Activated T-cell treated with anti-CD3 and anti-CD28 coated beads, Interleukin-2, amount 50 U/mL, for 4 hours (primary cell): ENCODE results near the gene ADGRF4. TPM values are rescaled to one million over a fixed set of nuclear protein-coding genes. Genes with fewer than 3 reads are reported as not detected.

Source experiments
- ATAC-seq, 2 donors: fragments of 200-7000 bp; cut with Tn5 transposase; one replicate each; pipeline ENCODE4 v1.10.0; 2021
- DNase-seq: peaks from one replicate; pipeline ENCODE4 v3.0.0-alpha.2; 2020
- H3K27me3 Mint-ChIP-seq: one replicate; pipeline ENCODE4 v1.8.0; 2021; ENCODE audit warnings: low read depth, mixed read lengths
- H3K36me3 Mint-ChIP-seq: one replicate; pipeline ENCODE4 v1.8.0; 2022; ENCODE audit warnings: mixed read lengths; ENCODE audit not compliant: insufficient read depth
- H3K4me1 Mint-ChIP-seq: one replicate; pipeline ENCODE4 v1.8.0; 2021; ENCODE audit warnings: low read depth, mixed read lengths
- H3K4me3 Mint-ChIP-seq: one replicate; pipeline ENCODE4 v1.8.0; 2021; ENCODE audit warnings: mild to moderate bottlenecking, moderate library complexity, mixed read lengths
- H3K9me3 Mint-ChIP-seq: one replicate; pipeline ENCODE4 v1.8.0; 2021; ENCODE audit warnings: mixed read lengths
- total RNA-seq, 3 donors: library from RNA; stranded (reverse); gene quantifications; one replicate each; pipeline ENCODE4 v1.2.1, GENCODE V29; 2021

The ADGRF4 gene, protein sequence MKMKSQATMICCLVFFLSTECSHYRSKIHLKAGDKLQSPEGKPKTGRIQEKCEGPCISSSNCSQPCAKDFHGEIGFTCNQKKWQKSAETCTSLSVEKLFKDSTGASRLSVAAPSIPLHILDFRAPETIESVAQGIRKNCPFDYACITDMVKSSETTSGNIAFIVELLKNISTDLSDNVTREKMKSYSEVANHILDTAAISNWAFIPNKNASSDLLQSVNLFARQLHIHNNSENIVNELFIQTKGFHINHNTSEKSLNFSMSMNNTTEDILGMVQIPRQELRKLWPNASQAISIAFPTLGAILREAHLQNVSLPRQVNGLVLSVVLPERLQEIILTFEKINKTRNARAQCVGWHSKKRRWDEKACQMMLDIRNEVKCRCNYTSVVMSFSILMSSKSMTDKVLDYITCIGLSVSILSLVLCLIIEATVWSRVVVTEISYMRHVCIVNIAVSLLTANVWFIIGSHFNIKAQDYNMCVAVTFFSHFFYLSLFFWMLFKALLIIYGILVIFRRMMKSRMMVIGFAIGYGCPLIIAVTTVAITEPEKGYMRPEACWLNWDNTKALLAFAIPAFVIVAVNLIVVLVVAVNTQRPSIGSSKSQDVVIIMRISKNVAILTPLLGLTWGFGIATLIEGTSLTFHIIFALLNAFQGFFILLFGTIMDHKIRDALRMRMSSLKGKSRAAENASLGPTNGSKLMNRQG
- not detected for total RNA-seq

DNA sequence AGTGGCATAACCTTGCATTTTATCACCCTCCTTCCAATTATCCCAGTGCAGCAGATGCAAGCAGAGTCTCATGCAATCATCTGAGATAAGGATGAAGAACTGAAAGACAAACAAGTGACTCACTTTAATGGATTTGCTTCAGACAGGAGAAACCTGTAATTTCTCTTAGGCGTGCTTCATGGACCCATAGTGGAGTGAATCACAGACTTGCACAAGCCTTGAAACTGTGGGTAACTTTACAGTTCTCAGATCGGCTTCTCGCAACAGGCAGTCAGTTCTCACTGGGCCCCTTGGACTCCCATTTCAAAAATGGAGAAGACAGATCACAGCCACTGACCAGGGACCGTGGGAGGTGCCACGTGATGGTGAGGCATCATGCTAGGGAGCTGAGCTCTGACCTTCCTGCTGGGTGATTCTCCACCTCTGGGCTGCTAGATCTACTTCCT, at the start of gene ADGRF4:
Gene ADGRF4 (plus strand): TSS at position 239 of the 446 bp plus-strand sequence. CDS start 8,666 bp downstream, outside the sequence.
- no peaks in the 10 kb centered on the region for H3K9me3 Mint-ChIP-seq

DNA sequence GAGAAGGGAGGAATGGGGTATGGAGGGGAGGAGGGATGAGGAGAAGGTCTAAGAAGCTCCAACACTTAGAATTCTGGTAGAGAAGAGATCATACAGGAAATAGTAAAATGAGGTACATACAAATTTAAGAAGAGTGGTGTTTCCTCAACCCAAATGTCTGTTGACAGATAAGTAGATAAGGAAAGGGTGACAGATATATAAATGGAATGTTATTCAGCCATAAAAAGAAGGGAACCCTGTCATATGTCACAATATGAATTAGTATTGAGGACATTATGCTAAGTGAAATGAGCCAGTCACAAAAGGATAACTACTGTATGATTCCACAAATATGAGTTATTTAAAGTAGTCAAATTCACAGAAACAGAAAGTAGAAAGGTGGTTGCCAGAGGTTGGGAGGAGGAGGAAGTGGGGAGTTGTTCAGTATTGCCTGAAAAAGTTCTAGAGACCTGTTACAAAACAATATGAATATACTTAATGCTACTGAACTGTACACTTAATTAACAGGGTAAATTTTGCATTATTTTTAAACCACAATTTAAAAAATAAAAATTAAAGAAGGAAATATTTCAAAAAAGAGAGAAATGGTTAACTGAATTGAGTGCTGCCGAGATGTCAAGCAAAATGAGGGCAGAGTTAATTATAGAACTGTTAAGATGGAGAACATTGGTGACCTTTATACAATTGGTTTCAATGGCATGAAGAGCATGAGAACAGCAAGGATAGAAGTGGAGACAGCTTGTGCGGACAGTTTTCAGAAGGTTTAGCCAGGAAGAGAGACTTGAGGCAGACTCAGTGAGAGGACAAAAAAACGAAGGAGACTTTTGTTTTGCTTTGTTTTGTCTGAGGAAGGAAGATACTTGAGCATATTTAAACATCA, 47.6 kb upstream of the ADGRF4 start:
- ATAC-seq (no peak), DNase-seq (no peak)
- Mint-ChIP-seq H3K4me1 (no peaks in the 10 kb centered on the region), H3K27me3 (no peaks in the 10 kb centered on the region), H3K36me3 (no peaks in the 10 kb centered on the region), H3K9me3 (no peaks in the 10 kb centered on the region), H3K4me3 (no peak overlapping the region)

More for the DNA sequence above, at the start of gene ADGRF4:
- no peak for ATAC-seq
- Mint-ChIP-seq H3K36me3 (no peaks in the 10 kb centered on the region), H3K4me3 (no peak within 1 kb of the TSS), H3K27me3 (no peaks in the 10 kb centered on the region), H3K4me1 (no peaks in the 10 kb centered on the region)
- no peak for DNase-seq

DNA sequence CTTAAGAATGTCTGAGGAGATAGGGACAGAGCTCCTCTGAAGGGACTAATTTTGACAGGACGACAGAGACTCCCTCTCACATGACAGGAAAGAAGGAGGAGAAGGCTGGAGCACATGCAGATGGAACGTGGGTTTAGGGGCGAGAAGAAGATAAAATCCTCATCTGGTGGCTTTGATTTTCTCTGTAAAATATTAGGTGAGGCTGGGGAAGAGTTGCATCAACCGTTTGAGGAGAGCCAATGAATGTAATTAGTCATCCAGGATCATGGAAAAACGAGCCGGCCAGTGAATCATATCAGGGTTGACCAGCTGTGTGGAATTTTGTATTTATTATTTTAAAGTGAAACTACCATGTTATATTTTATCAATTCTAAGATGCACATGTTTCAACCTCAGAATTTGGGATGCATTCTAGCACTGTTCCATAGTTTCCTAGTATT, 46.9 kb upstream of the ADGRF4 start:
- Mint-ChIP-seq H3K9me3 (no peaks in the 10 kb centered on the region), H3K4me1 (no peaks in the 10 kb centered on the region), H3K27me3 (no peaks in the 10 kb centered on the region), H3K36me3 (no peaks in the 10 kb centered on the region), H3K4me3 (no peak overlapping the region)
- ATAC-seq = no peak
- DNase-seq = no peak

DNA sequence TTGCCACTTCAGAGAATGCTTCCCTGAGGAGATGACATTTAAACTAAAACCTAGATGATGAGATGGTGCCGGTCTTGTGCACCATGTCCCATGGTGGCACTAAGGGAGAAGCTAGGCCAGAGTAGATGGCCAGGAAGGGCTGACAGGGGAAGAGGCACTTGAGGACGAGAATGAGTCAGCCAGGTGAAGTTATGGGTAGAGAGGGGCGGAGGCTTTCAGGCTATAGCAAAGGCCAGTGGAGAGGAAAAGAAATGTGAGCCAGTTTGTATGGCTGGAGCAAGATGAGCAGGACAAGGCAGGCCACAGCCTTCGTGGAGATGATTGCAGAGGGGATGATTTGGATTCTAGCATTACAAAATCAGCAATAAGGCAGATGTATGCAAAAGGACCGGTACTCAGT, 44.7 kb upstream of the ADGRF4 start:
- Mint-ChIP-seq H3K4me1 (no peaks in the 10 kb centered on the region), H3K9me3 (no peaks in the 10 kb centered on the region), H3K27me3 (no peaks in the 10 kb centered on the region), H3K4me3 (no peak overlapping the region), H3K36me3 (no peaks in the 10 kb centered on the region)
- ATAC-seq = no peak
- no peak for DNase-seq

DNA sequence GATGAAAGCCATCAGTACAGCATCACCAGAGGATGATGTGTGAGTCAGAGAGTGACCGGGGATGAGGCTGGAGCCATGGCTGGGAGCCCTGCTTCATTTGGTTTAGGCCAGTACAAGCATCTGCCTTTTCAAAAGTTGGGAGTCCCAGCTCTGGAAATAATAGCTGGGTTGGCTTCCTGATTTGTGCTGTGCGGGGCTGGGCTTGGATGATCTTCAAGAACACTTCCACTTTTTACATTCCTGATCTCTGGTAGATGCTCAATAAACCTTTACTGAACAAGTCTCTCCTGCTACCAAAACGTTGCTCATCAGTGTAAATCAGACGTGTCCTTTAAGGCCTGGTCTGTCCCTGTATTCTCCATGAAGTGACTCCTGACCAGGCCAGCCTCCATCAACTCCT, 44.1 kb upstream of the ADGRF4 start:
- Mint-ChIP-seq H3K4me1 (no peaks in the 10 kb centered on the region), H3K36me3 (no peaks in the 10 kb centered on the region), H3K27me3 (no peaks in the 10 kb centered on the region), H3K4me3 (no peak overlapping the region), H3K9me3 (no peaks in the 10 kb centered on the region)
- no peak for ATAC-seq
- DNase-seq = no peak

DNA sequence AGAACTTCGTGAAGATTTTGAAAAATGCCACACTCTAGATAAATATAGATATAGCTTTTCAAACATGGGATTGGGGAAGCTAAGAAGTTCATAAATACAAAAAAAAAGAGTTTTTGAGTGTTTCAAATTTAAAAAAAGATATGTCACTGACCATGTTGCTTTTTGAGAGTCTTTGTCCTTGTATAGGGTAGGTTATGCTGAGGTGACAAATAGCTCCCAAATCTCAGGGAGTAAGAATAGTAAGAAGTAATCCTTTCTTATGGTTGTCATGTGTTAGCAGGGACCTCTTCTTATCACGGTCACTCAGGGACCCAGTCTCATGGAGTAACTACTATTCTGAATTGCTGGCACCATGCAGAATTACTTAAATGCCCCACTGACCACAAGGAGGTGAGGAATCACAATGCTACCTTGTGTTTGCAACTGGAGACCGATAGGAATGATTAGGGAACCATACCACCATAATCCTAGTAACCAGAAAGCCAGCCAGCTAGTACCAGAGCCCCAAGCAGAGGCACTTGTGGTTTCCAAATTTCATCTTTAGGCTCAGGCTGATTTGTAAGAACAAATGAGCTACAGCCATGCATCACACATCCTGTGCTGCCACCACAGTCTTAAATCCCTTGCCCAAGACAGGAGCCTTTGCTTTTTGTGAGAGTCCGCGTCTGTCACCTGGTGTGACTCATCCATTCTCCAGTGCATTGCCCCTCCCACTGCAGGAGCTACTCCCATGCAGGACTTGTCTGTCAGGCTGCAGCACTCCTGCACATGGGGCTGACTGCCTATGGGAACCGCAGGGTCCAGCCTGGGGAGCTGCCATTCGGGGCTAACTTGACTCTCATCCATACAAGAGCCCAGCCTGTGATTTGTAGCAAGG, 42.4 kb upstream of the ADGRF4 start:
- no peaks in the 10 kb centered on the region for H3K9me3 Mint-ChIP-seq
- DNase-seq (peak; percentile 12), ATAC-seq (peak; percentile 85 to 93)
- H3K4me1 Mint-ChIP-seq = no peaks in the 10 kb centered on the region
- H3K36me3 Mint-ChIP-seq = no peaks in the 10 kb centered on the region
- no peaks in the 10 kb centered on the region for H3K27me3 Mint-ChIP-seq
- H3K4me3 Mint-ChIP-seq = no peak overlapping the region

DNA sequence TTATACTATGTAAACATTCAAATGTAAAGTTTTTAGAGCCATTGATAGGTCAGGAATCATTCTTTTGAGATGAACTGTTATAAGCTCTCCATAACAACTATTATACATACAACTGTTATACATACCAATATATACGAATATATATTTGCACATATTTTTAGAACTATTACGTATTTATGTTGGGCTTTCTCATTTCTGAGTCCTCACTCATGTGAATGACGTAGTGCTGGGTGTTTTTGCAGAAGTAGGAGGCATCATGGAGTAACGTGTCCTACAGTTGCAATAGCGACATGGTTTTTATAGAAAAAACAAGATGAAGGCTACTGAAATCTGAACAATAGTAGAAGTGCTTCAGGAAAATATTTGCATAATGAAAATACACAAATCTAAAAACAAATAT, 36.4 kb upstream of the ADGRF4 start:
- ATAC-seq (no peak), DNase-seq (no peak)

DNA sequence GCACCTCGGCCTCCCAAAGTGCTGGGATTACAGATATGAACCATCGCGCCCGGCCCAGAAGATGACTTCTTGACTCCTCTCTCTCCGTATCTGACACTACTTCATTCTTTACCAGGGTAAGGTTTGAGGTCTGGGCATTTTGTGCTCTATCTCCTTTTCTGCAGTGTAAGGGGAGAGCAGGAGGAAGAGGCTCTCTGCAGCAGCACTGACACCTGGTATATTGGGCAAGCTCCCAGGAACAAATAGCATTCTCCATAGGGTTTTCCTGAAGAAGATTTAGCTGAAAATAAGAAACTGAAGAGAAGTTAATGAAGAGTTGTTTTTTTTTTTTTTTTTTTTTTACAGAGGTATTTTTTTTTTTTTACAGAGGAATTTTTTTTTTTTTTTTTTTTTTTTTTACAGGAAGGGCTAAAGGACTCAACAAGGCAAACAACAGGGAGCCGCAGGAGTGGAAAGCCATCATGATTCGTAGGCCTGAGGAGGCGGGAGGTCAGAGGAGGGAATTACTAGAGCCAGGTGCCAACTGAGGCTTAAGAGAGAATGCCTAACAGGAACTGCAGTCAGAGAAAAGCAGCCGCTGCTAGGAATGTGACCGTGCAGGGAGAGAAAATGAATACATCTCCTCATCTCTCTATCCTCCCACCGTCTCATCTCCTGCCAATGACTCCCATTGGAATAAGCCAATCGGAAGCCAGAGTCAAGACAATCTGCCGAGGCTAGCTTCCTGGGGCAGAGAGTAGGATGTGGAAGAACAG, 34.7 kb upstream of the ADGRF4 start:
- H3K36me3 Mint-ChIP-seq = no peaks in the 10 kb centered on the region
- H3K4me3 Mint-ChIP-seq = no peak overlapping the region
- DNase-seq (no peak), ATAC-seq (no peak)
- no peaks in the 10 kb centered on the region for H3K9me3 Mint-ChIP-seq
- no peaks in the 10 kb centered on the region for H3K4me1 Mint-ChIP-seq
- H3K27me3 Mint-ChIP-seq = peaks cover 24% of the 10 kb centered on the region

More for the DNA sequence above, 36.4 kb upstream of the ADGRF4 start:
- no peak overlapping the region for H3K4me3 Mint-ChIP-seq
- no peaks in the 10 kb centered on the region for H3K4me1 Mint-ChIP-seq
- no peaks in the 10 kb centered on the region for H3K9me3 Mint-ChIP-seq
- H3K27me3 Mint-ChIP-seq = peaks cover 13% of the 10 kb centered on the region
- no peaks in the 10 kb centered on the region for H3K36me3 Mint-ChIP-seq

DNA sequence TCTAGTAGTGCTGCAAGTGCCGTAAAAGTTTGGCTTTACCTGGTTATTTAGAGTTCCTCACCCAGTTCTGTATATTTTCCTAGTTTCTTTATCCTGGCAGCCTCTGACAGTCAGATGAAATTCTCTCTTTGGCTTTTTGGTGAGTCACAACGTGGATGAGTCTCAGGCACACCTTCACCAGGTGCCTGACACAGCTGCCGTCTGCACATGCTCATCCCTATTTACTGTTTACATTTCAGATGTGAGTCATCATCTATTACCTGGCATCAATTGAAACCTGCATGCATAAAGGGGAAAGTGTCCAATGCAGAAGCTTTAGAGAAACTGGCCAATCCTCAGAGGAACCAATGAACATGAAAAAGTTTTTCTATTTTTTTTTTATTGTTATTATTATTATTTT, 33.3 kb upstream of the ADGRF4 start:
- Mint-ChIP-seq H3K4me3 (no peak overlapping the region), H3K36me3 (no peaks in the 10 kb centered on the region), H3K27me3 (peaks cover 32% of the 10 kb centered on the region), H3K9me3 (no peaks in the 10 kb centered on the region), H3K4me1 (no peaks in the 10 kb centered on the region)
- ATAC-seq (no peak), DNase-seq (no peak)

DNA sequence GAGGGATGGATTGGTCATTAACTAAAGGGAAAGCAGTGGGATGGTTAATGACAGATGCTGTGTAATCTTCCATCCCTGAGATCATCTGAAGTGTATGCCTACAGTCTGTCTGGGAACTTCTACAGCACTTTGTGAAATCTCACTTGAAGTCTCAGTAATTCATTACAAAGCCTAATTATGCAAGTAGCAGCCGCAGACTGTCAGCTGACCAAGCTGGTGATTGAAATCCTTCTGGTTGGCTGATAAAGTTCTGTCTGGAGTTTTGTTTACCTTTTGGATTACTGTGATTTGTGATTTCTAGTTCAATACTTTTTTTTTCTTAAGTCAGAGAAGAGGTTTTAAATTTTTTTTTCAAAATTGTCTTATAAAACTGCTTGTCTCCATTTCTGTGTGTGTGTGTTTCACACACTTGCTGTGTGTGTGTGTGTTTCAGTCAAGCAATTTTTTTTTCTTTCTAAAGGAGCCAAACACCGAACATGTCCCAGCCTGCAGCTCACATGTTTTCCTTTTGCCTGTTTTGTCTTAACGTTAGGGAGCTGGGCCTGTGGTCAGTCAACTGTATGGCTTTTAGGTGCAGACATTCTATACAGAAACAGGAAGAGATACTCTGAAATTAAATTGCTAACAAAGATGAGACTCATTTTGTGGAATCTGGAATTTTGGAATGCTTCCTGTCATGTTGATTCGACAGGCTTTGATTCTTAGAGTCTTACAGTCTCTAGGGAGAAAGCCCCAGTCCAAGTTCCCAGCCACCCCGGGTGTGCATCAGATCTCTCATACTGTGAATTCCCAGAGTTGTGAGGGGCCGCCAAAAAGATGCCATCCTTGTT, 28.5 kb upstream of the ADGRF4 start:
- peaks cover 35% of the 10 kb centered on the region for H3K27me3 Mint-ChIP-seq

DNA sequence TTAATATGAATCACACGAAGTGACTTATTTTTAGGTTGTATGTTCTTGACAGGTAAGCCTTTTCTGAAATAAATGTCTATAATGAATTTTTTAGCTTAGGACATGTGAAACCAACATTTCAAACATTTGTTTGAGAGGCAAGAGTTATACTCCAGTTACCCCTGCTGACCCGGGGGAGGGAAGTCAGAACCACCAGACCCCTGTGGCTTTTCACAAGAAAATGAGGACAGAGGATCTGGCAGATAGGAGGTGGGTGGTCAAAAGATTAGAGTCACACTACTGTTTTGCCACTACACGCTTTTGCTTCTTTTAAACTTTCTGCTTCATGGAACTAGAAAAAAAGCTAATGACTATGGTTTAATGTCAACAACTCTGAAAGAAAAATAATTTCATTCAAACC, 27.5 kb upstream of the ADGRF4 start:
- Mint-ChIP-seq H3K9me3 (no peaks in the 10 kb centered on the region), H3K27me3 (peaks cover 32% of the 10 kb centered on the region), H3K36me3 (no peaks in the 10 kb centered on the region), H3K4me3 (no peak overlapping the region), H3K4me1 (no peaks in the 10 kb centered on the region)
- ATAC-seq (no peak), DNase-seq (no peak)

More for the DNA sequence above, 28.5 kb upstream of the ADGRF4 start:
- Mint-ChIP-seq H3K9me3 (no peaks in the 10 kb centered on the region), H3K36me3 (no peaks in the 10 kb centered on the region), H3K4me1 (no peaks in the 10 kb centered on the region), H3K4me3 (no peak overlapping the region)
- DNase-seq = no peak
- no peak for ATAC-seq

DNA sequence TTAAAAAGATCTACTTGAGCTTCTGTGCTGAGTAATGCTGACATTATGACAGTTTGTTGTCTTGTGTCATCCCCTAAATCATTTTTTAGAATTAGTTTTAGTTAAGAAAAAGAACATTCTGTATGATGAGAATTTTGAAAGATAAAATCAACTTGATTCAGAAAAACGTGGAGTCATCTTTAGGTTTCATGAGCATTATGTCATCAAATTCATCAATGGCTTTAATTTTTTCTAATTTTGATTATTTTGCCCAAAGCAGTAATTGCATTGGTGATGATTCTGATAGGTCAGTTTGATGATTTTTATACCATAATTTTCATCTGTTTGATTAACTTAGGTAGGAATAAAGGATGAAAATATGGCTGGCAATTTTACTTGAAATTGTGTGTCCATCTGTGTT, 26.6 kb upstream of the ADGRF4 start:
- H3K9me3 Mint-ChIP-seq = no peaks in the 10 kb centered on the region
- DNase-seq = no peak
- no peaks in the 10 kb centered on the region for H3K4me1 Mint-ChIP-seq
- peaks cover 26% of the 10 kb centered on the region for H3K27me3 Mint-ChIP-seq
- ATAC-seq = no peak
- H3K36me3 Mint-ChIP-seq = no peaks in the 10 kb centered on the region
- H3K4me3 Mint-ChIP-seq = no peak overlapping the region
